ENCODE measurements around the gene ABHD17B.
"Not testable (repeated sequence)": the region's sequence is repeated elsewhere in the genome, so short reads cannot be mapped to it uniquely, and the experiment has no call there.

The ABHD17B gene

DNA sequence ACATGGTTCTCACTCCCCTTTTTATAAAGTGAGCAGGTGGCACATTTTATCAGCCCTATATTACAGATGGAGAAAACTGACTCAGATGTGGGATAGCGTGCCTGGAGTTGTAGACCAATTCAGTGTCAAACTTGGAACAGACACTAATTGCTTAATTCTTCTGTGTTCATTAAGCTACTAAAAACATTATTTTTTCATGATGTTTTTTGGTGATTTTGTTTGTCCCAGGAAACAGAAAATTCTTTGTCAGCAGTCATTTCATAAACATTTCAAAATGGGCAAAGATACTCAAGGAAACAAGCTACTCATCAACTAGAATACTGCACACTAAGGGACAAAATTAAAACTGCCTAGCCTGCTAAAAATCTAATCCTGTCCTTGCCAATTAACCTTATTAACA is 2.2 kb downstream of the ABHD17B start:
- Histone ChIP-seq H2BK5ac (ENCODE audit: low read depth, low read length, poor library complexity) (no peak overlapping the region), H3K27me3 (ENCODE audit: insufficient read depth, low read length) (no peaks in the 10 kb centered on the region)
- no CpG with 5 or more reads among the region's 1 CpG for WGBS (ENCODE audit: extremely low coverage, insufficient coverage, insufficient read length)

DNA sequence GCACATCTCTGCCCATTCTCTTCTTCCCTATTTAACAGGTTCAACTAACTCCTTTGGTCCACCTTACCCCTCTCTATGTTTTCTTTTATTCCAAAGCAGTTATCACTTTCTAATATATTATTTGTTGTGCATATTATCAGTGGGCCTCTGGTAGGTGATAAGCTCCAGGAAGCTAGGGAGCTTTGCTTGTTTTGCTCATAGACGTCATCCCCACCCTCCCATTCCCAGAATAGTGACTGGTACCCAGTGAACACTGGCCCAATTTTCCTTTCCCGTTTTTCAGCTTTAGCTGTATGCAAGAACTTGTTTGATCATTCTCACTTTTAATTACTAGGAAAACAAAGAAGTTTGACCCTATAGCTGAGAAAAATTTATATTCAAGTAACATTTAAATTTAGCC is 6.9 kb downstream of the ABHD17B start:
- whole genome bisulfite sequencing (ENCODE audit: extremely low coverage, insufficient coverage, insufficient read length): no CpG with 5 or more reads among the region's 2 CpGs
- H3K18ac ChIP-seq (ENCODE audit: low read length): no peak overlapping the region

More for the DNA sequence above, 2.2 kb downstream of the ABHD17B start:
- H3K4me1 ChIP-seq (ENCODE audit: control insufficient read depth in 1 of 2, insufficient read depth in 2 of 2, low read length in 2 of 2): peaks cover 4 to 5% of the 10 kb centered on the region in 2 experiments
- no peaks in the 10 kb centered on the region for H3K9me3 ChIP-seq (ENCODE audit: insufficient read depth, low read depth, low read length)
- H3K4me2 ChIP-seq (ENCODE audit: low read length): peak overlapping the region; percentile 43
- H3K79me2 ChIP-seq (ENCODE audit: control insufficient read depth, insufficient read depth, low read length, poor library complexity): peaks cover 21% of the 10 kb centered on the region
- H3K36me3 ChIP-seq (ENCODE audit: control insufficient read depth in 1 of 2, insufficient read depth in 2 of 2, low read length in 2 of 2): peaks cover 3 to 4% of the 10 kb centered on the region in 2 experiments
- no peak overlapping the region for H3K23ac ChIP-seq (ENCODE audit: low read length)
- no peak overlapping the region for H2AFZ ChIP-seq (ENCODE audit: insufficient read depth, low read length, poor library complexity)
- H3K4ac ChIP-seq (ENCODE audit: low read depth, low read length): peak overlapping the region; percentile 93
- no peak overlapping the region for H3K18ac ChIP-seq (ENCODE audit: low read length)
- peaks cover 11% of the 10 kb centered on the region for H3K79me1 ChIP-seq (ENCODE audit: low read length)
- no peak overlapping the region for H4K91ac ChIP-seq (ENCODE audit: low read depth, low read length)
- no peak overlapping the region for H3K27ac ChIP-seq (ENCODE audit: low read depth, low read length)
- H4K8ac ChIP-seq (ENCODE audit: low read depth, low read length): no peak overlapping the region
- H4K12ac ChIP-seq (ENCODE audit: low read depth, low read length): no peak overlapping the region
- DNase-seq: no peak
- H2BK120ac ChIP-seq (ENCODE audit: insufficient read depth, low read length, poor library complexity): no peak overlapping the region
- H2AK5ac ChIP-seq (ENCODE audit: low read length): no peak overlapping the region
- H3K14ac ChIP-seq (ENCODE audit: low read length): no peak overlapping the region
- no peak overlapping the region for H3K9ac ChIP-seq (ENCODE audit: low read length)
- no peak overlapping the region for H2BK12ac ChIP-seq (ENCODE audit: low read length)
- no peak overlapping the region for H3K4me3 ChIP-seq (ENCODE audit: low read depth, low read length)

DNA sequence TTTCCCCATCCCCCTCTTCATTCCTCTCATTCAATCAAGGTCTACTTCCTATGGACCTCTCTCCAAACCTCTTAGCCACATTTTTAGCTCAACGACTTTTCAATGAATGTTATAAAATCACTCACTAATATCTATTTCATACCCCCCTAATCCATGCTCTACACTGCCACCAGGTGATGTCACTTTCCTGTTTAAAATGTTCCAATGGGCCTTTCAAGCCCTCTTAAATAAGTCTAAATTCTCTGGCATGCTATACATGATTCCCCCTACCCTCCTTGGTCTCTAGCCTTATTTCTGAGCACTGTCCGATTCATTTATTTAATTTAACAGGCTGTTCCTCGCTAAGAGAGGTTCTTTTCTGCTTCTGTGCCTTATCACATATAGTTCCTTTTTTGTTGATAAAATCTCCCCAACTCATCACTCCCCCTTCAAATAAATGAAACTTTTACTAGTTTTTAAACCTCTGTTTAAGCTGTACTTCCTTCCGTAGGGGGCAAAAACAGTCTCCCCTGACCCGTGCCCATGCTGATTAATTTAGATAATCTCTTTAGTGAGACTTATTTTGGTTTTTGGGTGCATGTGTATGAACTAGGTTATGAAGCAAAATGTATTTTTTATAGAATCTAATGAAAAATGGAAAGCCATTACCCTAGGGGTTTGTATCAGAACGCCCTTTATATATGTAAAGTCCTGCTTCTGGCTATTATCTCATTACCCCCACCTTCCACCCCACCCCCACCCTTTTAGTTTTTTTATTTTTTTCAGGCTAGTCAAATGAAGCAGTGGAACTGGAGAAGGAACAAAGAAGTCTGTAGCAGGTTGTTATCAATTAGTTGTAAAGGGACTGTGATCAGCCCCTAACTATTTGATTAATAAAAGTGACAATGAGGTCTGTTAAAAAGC is 9.0 kb downstream of the ABHD17B start:
- Histone ChIP-seq H3K4me1 (ENCODE audit: control insufficient read depth in 1 of 2, insufficient read depth in 2 of 2, low read length in 2 of 2) (no peaks in the 10 kb centered on the region), H3K79me1 (ENCODE audit: low read length) (no peaks in the 10 kb centered on the region), H4K91ac (ENCODE audit: low read depth, low read length) (no peak overlapping the region), H3K27me3 (ENCODE audit: insufficient read depth, low read length) (no peaks in the 10 kb centered on the region), H2BK5ac (ENCODE audit: low read depth, low read length, poor library complexity) (no peak overlapping the region), H4K8ac (ENCODE audit: low read depth, low read length) (no peak overlapping the region), H3K27ac (ENCODE audit: low read depth, low read length) (no peak overlapping the region), H2AK5ac (ENCODE audit: low read length) (no peak overlapping the region), H2AFZ (ENCODE audit: insufficient read depth, low read length, poor library complexity) (no peak overlapping the region), H3K4me3 (ENCODE audit: low read depth, low read length) (no peak overlapping the region), H3K9ac (ENCODE audit: low read length) (no peak overlapping the region), H4K12ac (ENCODE audit: low read depth, low read length) (no peak overlapping the region), H3K4me2 (ENCODE audit: low read length) (no peak overlapping the region), H3K9me3 (ENCODE audit: insufficient read depth, low read depth, low read length) (no peaks in the 10 kb centered on the region), H2BK12ac (ENCODE audit: low read length) (no peak overlapping the region), H2BK120ac (ENCODE audit: insufficient read depth, low read length, poor library complexity) (no peak overlapping the region), H3K4ac (ENCODE audit: low read depth, low read length) (peak overlapping the region; percentile 86), H3K14ac (ENCODE audit: low read length) (no peak overlapping the region), H3K18ac (ENCODE audit: low read length) (no peak overlapping the region), H3K23ac (ENCODE audit: low read length) (no peak overlapping the region), H3K79me2 (ENCODE audit: control insufficient read depth, insufficient read depth, low read length, poor library complexity) (peaks cover 8% of the 10 kb centered on the region), H3K36me3 (ENCODE audit: control insufficient read depth in 1 of 2, insufficient read depth in 2 of 2, low read length in 2 of 2) (peaks cover 3 to 6% of the 10 kb centered on the region in 2 experiments)
- 91% methylated on average over 1 of the region's 6 CpGs for WGBS (ENCODE audit: extremely low coverage, insufficient coverage, insufficient read length)
- DNase-seq: no peak

More for the DNA sequence above, 6.9 kb downstream of the ABHD17B start:
- Histone ChIP-seq H3K79me1 (ENCODE audit: low read length) (no peaks in the 10 kb centered on the region), H3K23ac (ENCODE audit: low read length) (no peak overlapping the region), H3K9me3 (ENCODE audit: insufficient read depth, low read depth, low read length) (no peaks in the 10 kb centered on the region), H3K27me3 (ENCODE audit: insufficient read depth, low read length) (no peaks in the 10 kb centered on the region), H3K4me1 (ENCODE audit: control insufficient read depth in 1 of 2, insufficient read depth in 2 of 2, low read length in 2 of 2) (no peaks in the 10 kb centered on the region), H3K4ac (ENCODE audit: low read depth, low read length) (no peak overlapping the region), H3K36me3 (ENCODE audit: control insufficient read depth in 1 of 2, insufficient read depth in 2 of 2, low read length in 2 of 2) (peaks cover 3 to 4% of the 10 kb centered on the region in 2 experiments), H2BK120ac (ENCODE audit: insufficient read depth, low read length, poor library complexity) (no peak overlapping the region), H3K9ac (ENCODE audit: low read length) (no peak overlapping the region), H3K4me3 (ENCODE audit: low read depth, low read length) (no peak overlapping the region), H2BK12ac (ENCODE audit: low read length) (no peak overlapping the region), H3K14ac (ENCODE audit: low read length) (no peak overlapping the region), H2BK5ac (ENCODE audit: low read depth, low read length, poor library complexity) (no peak overlapping the region), H4K8ac (ENCODE audit: low read depth, low read length) (no peak overlapping the region), H4K91ac (ENCODE audit: low read depth, low read length) (no peak overlapping the region), H3K79me2 (ENCODE audit: control insufficient read depth, insufficient read depth, low read length, poor library complexity) (peaks cover 8% of the 10 kb centered on the region), H2AFZ (ENCODE audit: insufficient read depth, low read length, poor library complexity) (no peak overlapping the region), H4K12ac (ENCODE audit: low read depth, low read length) (no peak overlapping the region), H2AK5ac (ENCODE audit: low read length) (no peak overlapping the region), H3K27ac (ENCODE audit: low read depth, low read length) (no peak overlapping the region), H3K4me2 (ENCODE audit: low read length) (no peak overlapping the region)
- no peak for DNase-seq

DNA sequence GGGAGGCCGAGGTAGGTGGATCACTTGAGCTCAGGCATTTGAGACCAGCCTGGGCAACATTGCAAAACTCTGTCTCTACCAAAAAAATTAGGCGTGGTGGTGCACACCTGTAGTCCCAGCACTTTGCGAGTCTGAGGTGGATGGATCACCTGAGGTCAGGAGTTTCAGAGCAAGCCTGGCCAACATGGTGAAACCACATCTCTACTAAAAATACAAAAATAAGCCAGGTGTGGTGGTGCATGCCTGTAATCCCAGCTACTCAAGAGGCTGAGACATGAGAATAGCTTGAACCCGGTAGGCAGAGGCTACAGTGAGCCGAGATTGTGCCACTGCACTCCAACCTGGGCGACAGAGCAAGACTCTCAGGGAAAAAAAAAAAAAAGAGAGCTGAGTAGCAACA is 12.2 kb downstream of the ABHD17B start:
- not testable (repeated sequence) for H3K9ac ChIP-seq (ENCODE audit: low read length); H2BK5ac ChIP-seq (ENCODE audit: low read depth, low read length, poor library complexity); H3K36me3 ChIP-seq (ENCODE audit: control insufficient read depth in 1 of 2, insufficient read depth in 2 of 2, low read length in 2 of 2); H3K27ac ChIP-seq (ENCODE audit: low read depth, low read length); H4K8ac ChIP-seq (ENCODE audit: low read depth, low read length); H3K4me1 ChIP-seq (ENCODE audit: control insufficient read depth in 1 of 2, insufficient read depth in 2 of 2, low read length in 2 of 2); H3K23ac ChIP-seq (ENCODE audit: low read length); H4K12ac ChIP-seq (ENCODE audit: low read depth, low read length); H3K79me1 ChIP-seq (ENCODE audit: low read length); H3K4me2 ChIP-seq (ENCODE audit: low read length); H3K9me3 ChIP-seq (ENCODE audit: insufficient read depth, low read depth, low read length); H3K18ac ChIP-seq (ENCODE audit: low read length); H2BK120ac ChIP-seq (ENCODE audit: insufficient read depth, low read length, poor library complexity); H3K14ac ChIP-seq (ENCODE audit: low read length); H2BK12ac ChIP-seq (ENCODE audit: low read length); H2AK5ac ChIP-seq (ENCODE audit: low read length); H2AFZ ChIP-seq (ENCODE audit: insufficient read depth, low read length, poor library complexity); H3K79me2 ChIP-seq (ENCODE audit: control insufficient read depth, insufficient read depth, low read length, poor library complexity); H3K4me3 ChIP-seq (ENCODE audit: low read depth, low read length); H3K27me3 ChIP-seq (ENCODE audit: insufficient read depth, low read length); DNase-seq; H4K91ac ChIP-seq (ENCODE audit: low read depth, low read length)
- no CpG with 5 or more reads among the region's 6 CpGs for WGBS (ENCODE audit: extremely low coverage, insufficient coverage, insufficient read length)
- H3K4ac ChIP-seq (ENCODE audit: low read depth, low read length): peak overlapping the region; percentile 15

Measured in trophoblast cell (in vitro differentiated cells and primary cell).